NT2/D1 (cell line): ENCODE results near the gene LOXHD1.

Experiments
- YY1 ChIP-seq: IDR thresholded peaks from 2 replicates; pipeline ENCODE4 v1.6.1; 2011; ENCODE audit not compliant: insufficient read length, insufficient read depth
- ZNF274 ChIP-seq: IDR thresholded peaks from 2 replicates; pipeline ENCODE4 v1.6.1; 2011; ENCODE audit warnings: mild to moderate bottlenecking, low read depth, low read length

DNA sequence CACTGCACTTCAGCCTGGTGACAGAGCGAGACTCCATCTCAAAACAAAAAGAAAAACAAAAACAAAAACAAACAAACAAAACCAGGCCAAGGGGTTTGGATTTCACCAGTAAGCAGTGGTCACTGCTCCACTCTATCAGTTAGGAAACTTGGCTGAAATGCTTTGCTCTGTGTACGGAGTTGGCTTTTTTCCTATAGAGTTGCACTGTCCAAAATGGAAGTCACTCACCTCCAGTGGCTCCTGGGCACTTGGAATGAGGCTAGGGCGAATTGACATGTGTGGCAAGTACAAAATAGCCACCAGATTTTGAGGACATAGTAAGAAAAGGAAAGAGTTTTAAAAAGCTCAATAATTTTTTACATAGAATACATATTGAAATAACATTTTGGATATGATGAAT lies 228.7 kb downstream of the LOXHD1 start:
- TF ChIP-seq ZNF274 (no peak), YY1 (no peak)
